HepG2 (cell line): ENCODE measurements around the gene RBM25. TPM values are rescaled to one million over a fixed set of nuclear protein-coding genes. Genes with fewer than 3 reads are reported as not detected.

ENCODE experiments used
- CBX2 ChIP-seq, 2 experiments: fragments of 200-600 bp in 1 of 2; sonication (generic); formaldehyde crosslinking in 1 of 2; IDR thresholded peaks; 2 replicates each; pipeline versions ENCODE4 v1.7.0 to v1.8.1; 2018 to 2022; ENCODE audit warnings: low read depth in 2 of 2, low read length in 1 of 2, mild to moderate bottlenecking in 1 of 2, missing genetic modification reagents in 1 of 2
- CBX5 ChIP-seq: sonication (generic); formaldehyde crosslinking; IDR thresholded peaks from 2 replicates; pipeline ENCODE4 v1.4.0; 2020; ENCODE audit warnings: missing genetic modification reagents, borderline replicate concordance
- CCAR2 ChIP-seq: fragments of 200-400 bp; formaldehyde crosslinking; optimal IDR thresholded peaks from 2 replicates; pipeline ENCODE3; 2018; ENCODE audit warnings: low read depth, mild to moderate bottlenecking, low read length, moderate library complexity
- CCDC6 ChIP-seq: sonication (generic); formaldehyde crosslinking; IDR thresholded peaks from 2 replicates; pipeline ENCODE4 v1.8.1; 2022; ENCODE audit warnings: mild to moderate bottlenecking, missing genetic modification reagents, moderate library complexity
- CREBL2 ChIP-seq: sonication (generic); formaldehyde crosslinking; IDR thresholded peaks from 2 replicates; pipeline ENCODE4 v1.8.1; 2023; ENCODE audit warnings: missing genetic modification reagents, mild to moderate bottlenecking, borderline replicate concordance
- DBP ChIP-seq: sonication (generic); formaldehyde crosslinking; IDR thresholded peaks from 2 replicates; pipeline ENCODE4 v1.4.0; 2020; ENCODE audit warnings: missing genetic modification reagents; ENCODE audit errors: not compliant biosample characterization
- FOSL1 ChIP-seq: sonication (generic); formaldehyde crosslinking; IDR thresholded peaks from 2 replicates; pipeline ENCODE4 v1.9.0; 2021; ENCODE audit warnings: missing genetic modification reagents, borderline replicate concordance
- GATA4 ChIP-seq: sonication (generic); IDR thresholded peaks from 2 replicates; pipeline ENCODE4 v1.6.1; 2016; ENCODE audit warnings: antibody characterized with exemption, low read depth, borderline replicate concordance
- HDAC2 ChIP-seq: sonication (generic); formaldehyde crosslinking; IDR thresholded peaks from 2 replicates; pipeline ENCODE4 v1.4.0; 2020; ENCODE audit warnings: missing genetic modification reagents
- HMG20B ChIP-seq: conservative IDR thresholded peaks from 2 replicates; pipeline ENCODE4 v1.6.1; 2016; ENCODE audit warnings: missing genetic modification reagents, missing compliant biosample characterization
- MTA1 ChIP-seq: sonication (generic); formaldehyde crosslinking; IDR thresholded peaks from 2 replicates; pipeline ENCODE4 v1.4.0; 2020; ENCODE audit warnings: missing genetic modification reagents, mild to moderate bottlenecking, borderline replicate concordance
- SP140L ChIP-seq: sonication (generic); formaldehyde crosslinking; IDR thresholded peaks from 2 replicates; pipeline ENCODE4 v1.4.0; 2020; ENCODE audit warnings: missing genetic modification reagents, borderline replicate concordance
- ZBED4 ChIP-seq: sonication (generic); formaldehyde crosslinking; IDR thresholded peaks from 2 replicates; pipeline ENCODE4 v1.4.0; 2020; ENCODE audit warnings: missing genetic modification reagents, borderline replicate concordance
- ZBTB14 ChIP-seq: sonication (generic); formaldehyde crosslinking; IDR thresholded peaks from 2 replicates; pipeline ENCODE4 v1.4.0; 2020; ENCODE audit warnings: missing genetic modification reagents
- ZBTB49 ChIP-seq: sonication (generic); formaldehyde crosslinking; IDR thresholded peaks from 2 replicates; pipeline ENCODE4 v1.4.0; 2020; ENCODE audit warnings: missing genetic modification reagents, borderline replicate concordance
- ZIK1 ChIP-seq: sonication (generic); formaldehyde crosslinking; IDR thresholded peaks from 2 replicates; pipeline ENCODE4 v1.5.0; 2020; ENCODE audit warnings: mild to moderate bottlenecking, low read depth, missing genetic modification reagents, borderline replicate concordance
- ZNF614 ChIP-seq: IDR thresholded peaks from 2 replicates; pipeline ENCODE4 v1.6.1; 2018; ENCODE audit warnings: missing biosample characterization, missing genetic modification reagents, inconsistent platforms, borderline replicate concordance
- ZNF670 ChIP-seq: sonication (generic); formaldehyde crosslinking; IDR thresholded peaks from 2 replicates; pipeline ENCODE4 v1.8.0; 2022; ENCODE audit warnings: mild to moderate bottlenecking, missing genetic modification reagents, borderline replicate concordance
- ZNF773 ChIP-seq: sonication (generic); formaldehyde crosslinking; IDR thresholded peaks from 2 replicates; pipeline ENCODE4 v1.4.0; 2020; ENCODE audit warnings: missing genetic modification reagents, borderline replicate concordance
- polyA plus RNA-seq, 8 experiments: library from polyadenylated mRNA; depleted of rRNA in 3 of 8; stranded (reverse) in 7 of 8; unstranded in 1 of 8; fragments of >200 nt; fragmentation: Illumina TruSeq in 4 of 8; extraction: Trizol in 4 of 8; gene quantifications; 2 replicates each; pipeline versions ENCODE4 v1.2.1 to v1.2.3, GENCODE V29; 2011 to 2016; ENCODE audit warnings: low read depth in 4 of 8, missing spikeins in 1 of 8, mixed read lengths in 1 of 8; ENCODE audit not compliant: insufficient read depth in 1 of 8
- total RNA-seq, 5 experiments: library from RNA; depleted of rRNA; stranded (reverse); fragments of >200 nt; fragmentation: Illumina TruSeq; extraction: Trizol; gene quantifications; 2 replicates each; pipeline ENCODE4 v1.2.3, GENCODE V29; 2016; ENCODE audit warnings: low read depth in 1 of 5

The RBM25 gene
- total and polyA plus RNA-seq, 2 of the 13 experiments (the other 11 are each of a cell fraction or from before 2014, with no cell fraction given) = 34.1 to 65.9 TPM

GRCh38 chr14:73136387-73137225, 78.3 kb downstream of the RBM25 start, which contains the start of gene PSEN1 (continued):
- no peak for TF ChIP-seq CBX5 (CRISPR knock-in tag)
- no peak for TF ChIP-seq ZNF670 (CRISPR knock-in tag)
- TF ChIP-seq ZBED4 (CRISPR knock-in tag) = no peak
- no peak for TF ChIP-seq CREBL2
- TF ChIP-seq ZIK1 (CRISPR knock-in tag) = peak; percentile 76; the same call in 1 of the 2 replicates
- TF ChIP-seq CCDC6 = peak; percentile 56; the same call in 1 of the 2 replicates
- no peak for TF ChIP-seq ZBTB14 (CRISPR knock-in tag)
- no peak for TF ChIP-seq FOSL1 (CRISPR knock-in tag)
- 0 out of 2 replicates have a peak, but pooled peaks have one; percentile 19 for TF ChIP-seq ZNF614 (CRISPR knock-in tag)
- TF ChIP-seq CCAR2 = no peak
- TF ChIP-seq ZNF773 (CRISPR knock-in tag) = no peak
- TF ChIP-seq MTA1 (CRISPR knock-in tag) = 0 out of 2 replicates have a peak, but pooled peaks have one; percentile 30
- TF ChIP-seq ZBTB49 = no peak
- no peak for TF ChIP-seq CBX2 (IDR thresholded peaks at IDR 0.05; ENCODE audit: low read depth, low read length)
- TF ChIP-seq CBX2 (CRISPR knock-in tag; IDR thresholded peaks at IDR 0.05; ENCODE audit: low read depth) = no peak; the same call in 1 of the 2 replicates
- no peak for TF ChIP-seq SP140L (CRISPR knock-in tag)
- TF ChIP-seq DBP (CRISPR knock-in tag) = no peak
- no peak for TF ChIP-seq HDAC2 (CRISPR knock-in tag)
- TF ChIP-seq HMG20B (CRISPR knock-in tag) = no peak
- 0 out of 2 replicates have a peak, but pooled peaks have one; percentile 45 for TF ChIP-seq GATA4
